HG03558 (cell line): ENCODE measurements around the gene AMBP.

Source experiments
- ATAC-seq: cut with Tn5 transposase; IDR thresholded peaks from one replicate; pipeline ENCODE4 v1.9.1; 2021; ENCODE audit warnings: moderate number of reproducible peaks; ENCODE audit not compliant: unreplicated experiment; ENCODE audit errors: extremely low read depth

The AMBP gene

DNA sequence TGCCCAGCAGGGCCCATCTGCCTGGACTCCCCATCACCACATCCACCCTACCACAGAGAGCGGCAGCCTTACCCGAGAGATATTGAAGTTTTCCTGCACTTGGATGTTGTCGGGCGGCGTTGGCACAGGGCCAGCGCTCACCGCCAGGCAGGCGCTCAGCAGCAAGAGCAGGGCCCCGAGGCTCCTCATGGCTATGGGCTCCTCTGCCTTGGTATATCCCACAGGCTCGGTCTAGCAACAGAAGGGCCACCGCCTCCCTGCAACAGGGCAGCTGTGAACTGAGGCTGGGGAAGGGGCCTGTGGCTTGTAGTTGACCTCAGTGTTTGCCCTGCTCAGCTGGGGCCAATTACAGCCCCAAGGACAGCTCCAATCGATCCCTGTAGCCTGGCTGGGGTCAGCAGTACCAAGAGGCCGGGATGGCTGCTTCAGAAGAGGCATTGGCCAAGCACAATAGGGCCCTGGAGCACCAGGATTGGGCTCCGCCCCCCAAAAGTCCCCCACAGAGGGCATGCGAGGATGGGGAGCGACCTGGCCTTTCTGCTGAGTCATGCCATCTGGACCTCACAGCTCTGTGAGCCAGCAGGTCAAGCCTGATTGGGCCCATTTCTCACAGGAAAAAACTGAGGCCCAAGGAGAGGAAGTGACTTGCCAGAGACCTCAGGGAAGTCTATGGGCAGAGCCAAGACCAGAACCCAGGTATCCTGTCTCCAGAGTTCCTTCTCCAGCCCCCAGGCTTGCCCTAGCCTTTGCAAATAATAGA, at the start of gene AMBP:
AMBP (minus strand) TSS at position 280 of the 760 bp plus-strand sequence; CDS start at position 189, 91 bp downstream.
- no peak for ATAC-seq

DNA sequence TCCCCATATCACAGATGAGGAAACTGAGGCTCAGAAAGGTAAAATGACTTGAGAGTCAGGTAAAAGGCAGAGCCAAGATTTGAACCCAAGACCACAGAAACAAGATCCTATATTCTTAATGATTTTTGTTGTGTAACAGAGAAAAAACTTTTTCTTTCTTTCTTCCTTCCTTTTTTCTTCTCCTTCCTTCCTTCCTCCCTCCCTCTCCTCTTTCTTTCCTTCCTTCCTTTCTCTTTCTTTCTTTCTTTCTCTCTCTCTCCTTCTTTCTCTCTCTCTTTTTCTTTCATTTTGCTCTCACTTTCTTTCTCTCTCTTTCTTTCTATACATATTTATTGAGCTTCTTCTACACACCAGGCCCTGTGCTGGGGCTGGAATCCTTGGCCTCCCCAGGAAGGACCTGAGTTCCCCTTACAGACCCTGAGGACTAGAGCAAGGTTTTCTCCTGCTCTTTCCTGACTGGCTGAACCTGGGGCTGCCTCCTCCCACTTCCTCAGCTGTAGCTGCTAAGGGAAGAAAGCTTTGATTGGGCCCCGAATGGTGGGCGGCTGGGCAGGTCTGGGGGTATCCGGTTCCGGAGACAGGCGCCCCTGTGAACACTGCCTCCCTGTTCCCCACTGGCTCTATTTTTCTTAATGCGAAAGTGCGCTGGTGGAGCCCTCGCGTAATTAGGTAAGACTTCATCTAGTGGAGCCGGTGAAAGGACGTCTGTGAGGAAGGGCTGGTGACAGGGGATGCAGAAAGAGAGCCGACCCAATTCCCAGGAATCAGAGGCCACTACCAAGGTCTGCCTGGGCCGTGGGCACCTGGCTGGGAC, 48.4 kb upstream of the AMBP start:
- no peak for ATAC-seq

GRCh38 chr9:114125476-114126013, 47.4 kb upstream of the AMBP start:
- no peak for ATAC-seq

DNA sequence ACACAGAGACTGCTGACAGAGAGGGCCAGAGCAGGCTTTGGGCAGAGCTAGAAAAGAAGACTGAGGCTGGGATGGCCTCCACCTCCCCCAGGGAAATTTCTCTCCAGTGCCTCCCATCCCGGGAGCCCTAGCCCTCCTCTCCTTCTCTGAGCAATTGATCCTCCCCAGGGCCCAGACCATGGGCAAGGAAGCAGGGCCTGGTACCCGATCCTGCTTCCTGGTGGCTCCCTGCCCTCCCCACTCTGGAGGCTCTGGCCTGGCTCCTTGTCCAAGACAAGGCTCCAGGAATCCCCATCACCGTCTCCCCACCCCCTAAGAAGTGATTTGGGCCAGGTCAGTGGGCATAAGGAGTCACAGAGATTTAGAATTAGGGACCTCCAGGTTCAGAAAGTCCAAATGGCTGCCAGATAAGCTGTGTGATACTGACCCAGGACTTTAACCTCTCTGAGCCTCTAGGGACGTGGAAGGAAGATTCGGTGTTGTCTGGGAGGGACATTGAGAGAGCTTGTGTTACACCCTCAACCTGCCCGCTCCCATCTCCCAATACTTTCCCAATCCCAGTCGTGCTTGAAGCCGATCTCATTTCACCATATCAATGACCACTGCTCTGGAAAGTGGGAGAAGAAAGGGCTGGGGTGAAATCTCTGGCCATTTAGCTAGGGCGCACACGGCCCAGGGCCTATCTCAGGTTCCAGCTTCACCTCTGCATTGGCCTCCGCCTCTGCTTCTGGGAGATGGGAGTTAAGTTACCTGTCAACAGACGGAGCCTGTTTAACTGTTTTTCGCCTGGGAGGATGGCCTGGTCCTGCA, 46.8 kb upstream of the AMBP start:
- ATAC-seq = no peak

- no peak for ATAC-seq
Measured at GRCh38 chr9:114124138-114124537, 46.0 kb upstream of the AMBP start.

GRCh38 chr9:114123031-114123977, 45.2 kb upstream of the AMBP start:
- ATAC-seq = no peak

DNA sequence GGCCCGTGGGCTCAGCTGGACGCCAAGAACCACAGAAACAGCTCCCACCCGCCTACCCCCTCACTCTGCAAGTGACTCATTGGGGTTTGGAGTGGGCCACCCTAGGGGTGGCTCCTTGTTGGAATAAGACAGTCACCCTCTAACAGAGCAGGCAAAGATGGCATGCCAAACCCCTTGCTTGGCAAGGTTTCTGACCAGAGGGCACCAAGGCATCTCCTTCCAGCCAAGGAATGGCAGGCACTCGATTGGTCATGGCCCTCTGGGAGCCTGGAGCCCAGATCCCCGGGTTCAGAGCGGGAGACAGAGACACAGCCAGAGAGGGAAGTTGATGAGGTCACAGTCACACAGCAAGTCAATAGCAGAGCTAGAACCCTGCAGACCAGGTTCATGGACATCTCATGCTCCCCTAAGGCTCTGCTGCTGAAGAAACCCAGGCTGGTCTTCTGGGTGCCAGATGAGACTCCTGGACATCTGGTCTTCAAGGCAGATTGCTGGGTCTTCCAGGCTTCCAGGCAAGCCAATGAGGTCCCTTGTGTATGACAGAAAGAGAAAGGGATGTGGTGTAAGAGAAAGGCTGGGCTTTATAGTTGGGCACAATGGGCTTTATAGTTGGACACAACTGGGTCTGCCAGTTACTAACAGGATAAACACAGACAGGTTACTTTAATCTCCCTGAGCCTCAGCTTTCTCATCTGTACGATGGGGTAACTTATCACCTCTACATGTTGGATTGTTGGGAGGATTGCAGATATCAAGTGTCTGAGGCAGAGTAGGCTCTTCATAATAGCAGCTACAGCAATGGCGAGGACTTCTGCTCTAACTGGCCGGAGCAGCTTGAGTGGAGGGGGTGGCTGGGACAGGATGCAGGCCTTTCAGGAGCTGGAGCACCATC, 44.3 kb upstream of the AMBP start:
- no peak for ATAC-seq

DNA sequence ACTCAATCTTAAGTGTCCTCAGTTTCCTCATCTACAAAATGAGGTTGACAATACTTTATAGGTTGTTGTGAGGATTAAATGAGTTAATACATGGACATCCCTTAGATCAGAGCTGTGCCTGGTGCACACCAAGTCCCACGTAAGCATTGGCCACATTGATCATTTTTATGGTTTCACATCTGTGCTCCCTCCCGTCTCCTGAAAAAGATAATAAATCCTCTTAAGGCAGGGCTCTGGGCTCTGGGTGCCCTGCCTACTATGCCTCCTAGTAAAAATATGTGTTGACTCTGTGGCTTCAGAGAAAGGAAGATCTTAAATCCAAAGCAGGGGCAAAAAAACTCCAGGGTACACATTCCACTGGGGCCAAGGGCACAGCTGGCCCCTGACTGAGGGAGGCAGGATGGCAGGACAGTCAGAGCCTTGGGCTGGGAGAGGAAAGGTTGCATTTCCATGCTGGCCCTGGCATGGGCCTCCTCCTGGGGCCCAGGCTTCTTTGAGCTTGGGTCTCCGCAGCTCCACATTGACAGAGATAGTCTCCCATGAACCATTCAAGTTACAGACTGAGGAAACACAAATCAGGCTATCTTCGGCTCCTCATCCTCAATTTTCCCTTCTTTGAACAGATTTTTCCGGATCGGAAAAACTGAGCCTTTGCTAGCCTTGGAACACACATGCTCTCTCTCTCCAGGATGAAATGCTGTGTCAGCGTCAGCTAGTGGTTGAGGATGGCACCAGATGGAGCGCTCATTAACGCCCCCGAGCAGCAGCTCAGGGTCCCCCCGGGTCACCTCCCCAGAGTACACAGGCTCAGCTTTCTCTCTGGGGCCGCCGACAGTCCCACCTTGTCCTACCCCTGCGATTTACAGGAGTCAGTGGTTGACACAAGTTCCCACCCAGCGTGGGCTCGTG, 43.4 kb upstream of the AMBP start:
- no peak for ATAC-seq

DNA sequence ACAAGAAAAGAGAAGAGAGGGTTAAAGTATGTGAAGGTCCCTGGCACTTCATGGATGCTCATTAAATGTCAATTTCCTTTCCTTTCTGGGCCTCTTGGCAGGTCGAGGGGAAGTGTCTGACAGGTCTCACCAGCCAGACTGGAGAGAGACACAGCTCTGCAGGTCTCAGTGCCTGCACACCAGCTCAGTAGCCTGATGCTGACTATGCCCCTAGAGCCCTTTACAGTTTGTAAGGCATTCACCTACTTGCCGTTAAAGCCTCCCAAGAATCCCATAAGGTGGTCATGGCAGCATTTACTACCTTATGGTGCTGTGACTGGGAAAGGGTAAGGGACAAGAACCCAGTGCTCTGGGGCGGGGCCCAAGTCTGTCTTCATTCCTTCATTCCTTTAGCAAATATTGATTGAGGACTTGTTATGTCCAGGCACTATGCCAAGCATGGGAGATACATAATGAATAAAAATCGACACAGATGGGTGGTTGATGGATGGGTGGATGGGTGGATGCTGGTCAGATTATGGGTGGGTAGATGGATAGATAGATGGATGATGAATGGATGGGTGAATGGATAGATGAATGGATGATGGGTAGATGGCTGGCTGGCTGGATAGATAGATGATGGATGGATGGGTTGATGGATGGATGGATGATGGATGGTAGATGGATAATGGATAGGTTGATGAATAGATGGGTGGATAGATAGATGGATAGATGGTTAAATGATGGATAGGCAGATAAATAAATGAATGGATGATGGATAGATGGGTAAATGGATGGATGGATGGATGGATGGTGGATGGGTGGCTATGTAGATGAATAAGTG, 42.3 kb upstream of the AMBP start:
- ATAC-seq = no peak

- ATAC-seq = no peak
Measured at GRCh38 chr9:114119242-114120191, 41.4 kb upstream of the AMBP start.

GRCh38 chr9:114117996-114118830, 40.1 kb upstream of the AMBP start:
- ATAC-seq = no peak

GRCh38 chr9:114117614-114117995, 39.5 kb upstream of the AMBP start:
- no peak for ATAC-seq

DNA sequence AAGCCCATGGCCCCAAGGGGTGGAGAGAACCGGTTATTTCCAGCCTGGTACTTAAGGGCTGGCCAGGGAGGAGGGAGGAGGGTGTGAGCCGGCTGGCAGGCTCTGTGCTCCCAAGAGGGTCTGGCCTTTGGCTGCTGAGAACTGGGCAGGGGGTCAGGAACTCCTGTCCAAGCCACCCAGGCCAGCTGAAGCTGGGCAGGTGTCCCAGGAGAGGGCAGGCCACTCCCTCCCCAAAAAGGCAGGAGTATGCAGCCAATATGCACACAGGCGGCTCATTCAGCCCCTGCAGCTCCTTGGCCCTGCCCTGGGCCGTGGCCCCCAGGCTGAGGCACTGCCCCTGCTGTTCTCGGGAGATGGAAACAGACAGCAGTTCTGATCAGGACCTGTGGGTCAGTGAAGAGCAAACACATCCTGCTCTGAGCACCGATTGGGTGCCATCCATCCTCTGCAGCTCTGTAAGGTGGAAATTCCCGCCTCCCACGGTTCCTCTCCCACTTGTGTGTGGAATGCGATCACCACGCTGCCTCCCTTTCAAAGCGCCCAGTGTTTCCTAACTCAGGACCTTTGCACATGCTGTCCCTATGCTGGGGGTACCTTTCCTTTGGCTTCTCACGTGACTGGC, 38.1 kb upstream of the AMBP start:
- ATAC-seq = no peak

DNA sequence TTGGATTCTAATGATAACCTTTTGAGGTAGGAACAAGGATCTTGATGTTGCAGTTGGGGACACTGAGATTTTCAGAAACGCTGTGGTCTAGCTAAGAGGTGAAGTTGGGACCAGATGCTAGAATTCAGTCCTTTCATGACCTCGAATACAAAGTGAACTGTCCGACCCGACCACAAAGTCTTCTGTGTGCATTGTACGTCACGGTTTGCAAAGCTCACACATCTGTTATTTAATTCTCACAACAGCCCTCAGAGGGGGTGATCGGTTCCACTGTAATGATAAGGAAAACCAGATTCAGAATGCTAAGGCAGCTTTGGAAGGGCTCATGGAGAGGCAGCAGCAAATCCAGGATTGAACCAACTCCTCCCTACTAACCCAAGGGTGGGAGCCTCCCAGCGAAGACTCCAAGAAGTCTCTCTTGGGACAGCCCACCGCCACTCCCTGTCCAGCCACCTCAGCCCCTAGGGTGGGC, 37.6 kb upstream of the AMBP start:
- no peak for ATAC-seq
